SKM-1 treated with dmso at 0.1 percent for 144 hours (cell line): Measurements from ENCODE around the gene CCDC183.
"Not testable (repeated sequence)": the region's sequence is repeated elsewhere in the genome, so short reads cannot be mapped to it uniquely, and the experiment has no call there.

ENCODE experiments used
- DNase-seq: peaks from one replicate; lab custom pipeline; 2025; ENCODE audit not compliant: unreplicated experiment; lab: John Stamatoyannopoulos, UW

CCDC183 gene

GRCh38 chr9:136799079-136799853 lies 3.1 kb downstream of the CCDC183 start:
- DNase-seq, result no peak

GRCh38 chr9:136799854-136800657 lies 3.9 kb downstream of the CCDC183 start:
- peak; percentile 46 for DNase-seq

GRCh38 chr9:136802321-136802720 lies 6.2 kb downstream of the CCDC183 start:
- no peak for DNase-seq

- not testable (repeated sequence) for DNase-seq
These were observed 6.9 kb downstream of the CCDC183 start for GRCh38 chr9:136803009-136803550.

- DNase-seq, result no peak
These were observed 7.7 kb downstream of the CCDC183 start for GRCh38 chr9:136803551-136804508.

- DNase-seq, result no peak
These were observed 8.5 kb downstream of the CCDC183 start for GRCh38 chr9:136804509-136805206.

- no peak for DNase-seq
These were observed 9.1 kb downstream of the CCDC183 start for GRCh38 chr9:136805207-136805740.

GRCh38 chr9:136806067-136806466 lies 9.9 kb downstream of the CCDC183 start:
- no peak for DNase-seq

GRCh38 chr9:136806631-136807201 lies 10.6 kb downstream of the CCDC183 start:
- no peak for DNase-seq

- DNase-seq, result peak; percentile 81
These were observed 11.3 kb downstream of the CCDC183 start, which contains the start of gene RABL6 for GRCh38 chr9:136807281-136808074. TSS of gene RABL6 (plus strand) at chr9:136807948. CDS start at chr9:136808197, 249 bp downstream.

- no peak for DNase-seq
These were observed 12.1 kb downstream of the CCDC183 start for GRCh38 chr9:136808075-136808805.

- no peak for DNase-seq
These were observed 12.6 kb downstream of the CCDC183 start for GRCh38 chr9:136808806-136809158.

- DNase-seq, result no peak
These were observed 18.7 kb downstream of the CCDC183 start for GRCh38 chr9:136814725-136815421.

- no peak for DNase-seq
These were observed 19.3 kb downstream of the CCDC183 start for GRCh38 chr9:136815422-136815782.

- no peak for DNase-seq
These were observed 25.1 kb downstream of the CCDC183 start for GRCh38 chr9:136820971-136821825.

GRCh38 chr9:136821826-136822544 lies 25.8 kb downstream of the CCDC183 start:
- no peak for DNase-seq
